ENCODE data around the gene DCXR.

Gene DCXR

DNA sequence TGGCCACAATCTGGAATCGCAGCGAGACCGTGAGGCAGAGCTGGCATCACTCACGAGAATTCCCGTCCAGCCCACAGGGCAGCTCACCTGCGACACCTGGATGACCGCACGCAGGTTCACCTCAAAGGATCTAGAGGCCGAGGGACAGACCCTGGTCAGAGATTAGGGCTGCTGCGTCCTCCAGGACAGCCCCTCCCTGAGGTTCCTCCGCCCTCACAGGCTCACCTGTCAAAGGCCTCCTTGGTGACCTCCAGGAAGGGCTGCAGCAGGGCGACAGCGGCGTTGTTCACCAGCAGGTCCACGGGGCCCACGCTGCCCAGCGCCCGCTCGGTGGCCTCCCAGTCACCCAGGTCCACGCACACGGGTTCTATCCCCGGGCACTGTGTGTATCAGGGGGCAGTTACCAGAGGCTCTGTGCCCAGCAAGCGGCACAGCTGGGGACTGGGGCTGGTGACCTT is 834 bp downstream of the DCXR start:
- no peak for DNase-seq

DNA sequence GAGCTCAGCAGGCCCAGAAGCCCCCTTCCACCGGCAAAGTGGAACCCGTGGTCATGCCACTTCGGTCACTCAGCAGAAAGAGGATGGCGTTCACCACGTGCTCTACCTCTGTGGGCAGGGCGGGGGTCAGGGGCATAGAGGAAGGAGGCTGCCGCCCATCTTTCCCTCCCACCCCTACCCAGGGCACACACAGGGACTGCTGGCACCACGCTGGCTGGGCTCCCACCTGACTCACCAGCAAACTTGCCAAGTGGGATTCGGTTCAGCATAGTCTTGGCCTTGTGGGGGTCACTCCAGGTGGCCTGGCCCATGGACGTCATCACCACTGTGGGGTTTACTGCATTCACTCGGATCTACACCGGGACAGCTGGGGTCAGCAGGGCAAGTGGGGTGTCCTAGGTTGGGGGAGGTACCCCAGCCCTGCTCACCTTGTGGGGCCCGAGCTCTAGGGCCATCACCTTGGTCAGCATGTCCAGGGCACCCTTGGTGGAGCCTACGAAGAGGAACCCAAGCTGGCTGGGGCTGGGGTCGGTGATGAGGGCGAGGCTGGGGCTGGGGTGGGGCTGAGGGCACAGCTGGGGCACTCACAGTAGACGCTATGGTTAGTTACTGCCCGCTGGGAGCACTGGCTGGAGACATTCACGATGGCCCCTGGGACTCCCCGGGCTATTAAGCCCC is 1.4 kb downstream of the DCXR start:
- DNase-seq, result no peak

DNA sequence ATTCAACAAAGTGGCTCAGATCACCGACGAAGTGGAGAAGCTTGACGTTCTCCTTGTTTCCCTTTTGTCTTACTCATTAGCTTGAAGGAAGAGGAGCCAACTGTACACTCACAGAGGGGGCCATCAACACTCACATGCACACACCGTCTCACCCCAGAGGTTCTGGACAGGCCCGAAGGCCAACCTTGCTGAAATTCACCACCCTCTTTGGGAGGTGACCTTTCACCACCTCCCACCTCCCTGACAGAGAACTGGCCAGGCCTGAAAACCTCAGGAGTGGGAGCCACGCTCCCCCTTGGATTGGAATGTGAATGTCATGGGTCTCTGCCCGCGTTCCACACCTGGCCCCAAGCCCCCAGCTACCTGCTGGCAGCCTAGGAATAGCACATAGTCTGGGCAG is 2.0 kb downstream of the DCXR start:
- DNase-seq, result no peak

- no peak for DNase-seq
Measured at GRCh38 chr17:82034371-82035011, 3.0 kb downstream of the DCXR start.

GRCh38 chr17:82033359-82034085 is 4.0 kb downstream of the DCXR start:
- no peak for DNase-seq

- peak; percentile 52 to 59 for DNase-seq
Measured at GRCh38 chr17:82031885-82032627, 5.4 kb downstream of the DCXR start.

GRCh38 chr17:82031303-82031884 is 6.1 kb downstream of the DCXR start, which contains the start of gene RAC3:
RAC3 (plus strand) TSS chr17:82031678; CDS start chr17:82031762, 84 bp downstream.
- peak; percentile 42 to 74 for DNase-seq

DNA sequence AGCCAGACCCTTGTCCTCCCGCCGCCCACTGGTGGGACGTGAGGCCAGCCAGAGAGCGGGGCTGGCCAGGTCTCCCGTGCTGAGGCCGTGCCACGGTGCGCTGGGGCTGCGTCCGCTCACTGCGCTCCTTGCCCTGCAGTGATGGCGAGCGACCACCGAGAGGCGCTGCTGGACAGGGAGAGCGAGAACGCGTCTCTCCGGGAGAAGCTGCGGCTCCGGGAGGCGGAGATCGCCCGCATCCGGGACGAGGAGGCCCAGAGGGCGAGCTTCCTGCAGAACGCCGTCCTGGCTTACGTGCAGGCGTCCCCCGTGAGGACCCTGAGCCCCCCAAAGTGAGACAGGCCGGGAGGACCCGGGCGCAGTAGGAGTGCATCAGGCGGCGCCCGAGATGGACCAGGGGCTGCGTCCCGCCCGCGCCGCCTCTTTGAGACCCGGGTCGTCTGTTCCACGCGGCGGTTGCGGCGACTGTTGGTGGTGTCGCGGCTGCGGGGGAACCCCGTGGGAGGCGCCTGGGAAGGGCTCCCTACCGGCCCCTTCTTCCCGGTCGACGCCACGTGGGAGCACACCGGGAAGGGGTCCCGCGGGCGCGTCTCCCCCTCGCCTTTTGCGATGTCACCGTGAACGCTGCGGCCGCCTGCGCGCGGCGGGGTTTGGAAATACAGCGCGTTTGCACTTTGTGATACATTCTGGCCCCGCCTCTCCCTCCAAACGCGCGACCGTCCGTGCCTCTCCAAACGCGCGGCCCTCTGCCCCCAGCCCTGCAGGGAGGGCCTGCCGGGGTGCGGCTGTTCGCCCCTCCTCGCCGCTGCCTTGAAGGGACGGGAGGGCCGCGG is 6.8 kb downstream of the DCXR start:
- peak; percentile 70 to 82 for DNase-seq

- no peak for DNase-seq
Measured at GRCh38 chr17:82029990-82030469, 7.5 kb downstream of the DCXR start.

DNA sequence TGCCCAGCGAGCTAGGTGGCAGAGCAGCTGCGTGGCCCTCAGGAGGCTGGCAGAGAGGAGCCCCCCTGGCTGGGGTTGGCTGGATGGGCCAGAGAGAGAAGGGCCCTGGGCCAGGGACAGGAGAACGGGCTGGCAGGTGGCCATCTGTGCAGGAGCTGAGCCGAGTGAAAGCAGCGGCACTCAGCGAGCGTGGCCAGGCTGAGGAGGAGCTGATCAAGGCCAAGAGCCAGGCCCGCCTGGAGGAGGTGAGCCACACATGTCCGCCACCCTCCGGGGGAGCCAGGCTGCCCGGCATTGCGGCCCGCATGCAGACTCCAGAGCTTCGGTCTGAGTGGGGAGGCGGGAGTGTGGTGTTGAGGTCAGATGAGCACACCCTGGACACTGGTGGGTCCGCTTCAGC is 8.1 kb downstream of the DCXR start:
- DNase-seq, result no peak

- DNase-seq, result no peak
Measured at GRCh38 chr17:82028966-82029365, 8.5 kb downstream of the DCXR start.

GRCh38 chr17:82028246-82028645 is 9.3 kb downstream of the DCXR start:
- DNase-seq, result no peak

- DNase-seq, result no peak
Measured at GRCh38 chr17:82025401-82026107, 11.9 kb downstream of the DCXR start.

DNA sequence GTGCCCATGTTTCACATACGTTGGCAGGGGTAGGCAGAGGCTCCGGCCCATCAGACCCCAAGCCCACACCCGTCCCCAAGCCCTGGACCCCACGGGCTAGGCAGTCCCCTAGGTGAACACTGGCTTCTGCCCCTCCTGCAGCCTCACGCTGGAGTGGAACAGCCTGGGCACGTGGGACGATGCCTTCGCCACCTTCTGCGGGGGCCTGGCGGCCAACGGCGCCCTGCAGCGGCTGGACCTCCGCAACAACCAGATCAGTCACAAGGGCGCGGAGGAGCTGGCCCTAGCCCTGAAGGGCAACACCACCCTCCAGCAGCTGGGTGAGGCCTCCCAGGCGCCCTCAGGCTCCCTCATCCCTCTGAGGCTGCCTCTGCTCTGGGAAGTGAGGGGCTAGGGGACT is 12.6 kb downstream of the DCXR start:
- no peak for DNase-seq

DNA sequence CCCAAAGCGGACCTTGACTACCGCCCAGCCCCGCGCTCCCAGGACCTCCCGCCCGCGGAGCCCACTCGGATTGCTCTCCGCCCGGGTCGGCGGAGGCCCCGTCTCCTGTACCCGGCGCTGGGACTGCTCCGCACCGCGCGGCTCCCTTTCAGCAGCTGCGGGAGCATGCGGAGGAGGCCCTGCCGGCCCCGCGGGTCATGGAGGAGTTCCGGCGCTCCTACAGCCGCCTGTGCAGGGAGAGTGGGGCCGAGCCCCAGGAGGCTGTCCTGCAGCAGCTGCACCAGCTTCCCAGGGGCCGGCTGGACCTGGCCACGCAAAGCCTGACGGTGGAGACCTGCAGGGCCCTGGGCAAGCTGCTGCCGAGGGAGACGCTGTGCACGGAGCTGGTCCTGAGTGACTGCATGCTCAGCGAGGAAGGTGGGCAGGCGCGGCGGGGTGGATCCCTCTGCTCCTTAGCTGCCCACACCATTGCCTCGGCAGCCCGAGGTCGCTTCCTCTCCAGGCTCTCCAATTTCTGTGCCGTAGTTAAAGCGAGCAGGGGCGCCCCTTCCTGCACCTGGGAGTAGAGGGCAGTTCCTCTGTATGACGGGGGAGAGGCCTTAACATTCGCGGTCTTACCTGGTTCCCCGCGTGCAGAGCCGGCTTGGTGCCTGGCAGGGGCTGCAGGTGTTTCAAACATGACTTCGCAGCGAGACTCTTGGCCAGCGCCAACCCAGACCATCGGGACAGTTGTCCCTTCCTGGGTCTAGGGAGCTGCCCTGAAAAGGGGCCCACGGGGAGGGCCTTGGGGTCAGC is 13.9 kb downstream of the DCXR start:
- peak in 1 of 2 experiments; percentile 49 for DNase-seq

DNA sequence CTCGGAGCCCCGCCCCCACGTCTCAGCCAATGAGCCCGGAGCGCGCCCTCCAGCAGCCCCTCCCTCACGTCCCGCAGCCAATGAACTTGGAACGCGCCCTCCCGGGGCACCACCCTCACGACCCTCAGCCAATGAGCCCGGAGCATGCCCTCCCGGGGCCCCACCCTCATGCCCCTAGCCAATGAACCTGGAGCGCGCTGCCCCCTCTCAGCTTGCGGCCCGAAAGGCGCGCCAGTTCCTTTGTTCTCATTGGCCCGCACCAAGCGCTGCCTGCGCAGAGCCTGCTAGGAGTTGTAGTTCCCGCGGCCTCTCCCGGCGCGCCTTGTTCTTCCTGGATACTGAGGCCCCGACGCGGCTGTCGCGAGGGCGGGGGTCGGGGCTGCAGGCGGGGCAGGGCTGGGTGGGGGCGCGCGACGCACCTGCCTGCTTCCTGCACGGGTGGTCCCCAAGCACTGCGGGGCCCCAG is 14.5 kb downstream of the DCXR start, which contains the start of gene LRRC45:
Gene LRRC45 (plus strand): TSS at position 325 of the 466 bp plus-strand sequence. CDS start 339 bp downstream, outside the sequence.
- peak; percentile 100 for DNase-seq

- DNase-seq, result no peak
Measured at GRCh38 chr17:82022310-82022980, 15.1 kb downstream of the DCXR start, which contains the start of gene CENPX. CENPX (minus strand) TSS chr17:82022878; CDS start chr17:82022861, 17 bp downstream.

GRCh38 chr17:82021900-82022309 is 15.6 kb downstream of the DCXR start:
- DNase-seq, result no peak
